ENCODE results near the gene OTC. TPM values are rescaled to one million over a fixed set of nuclear protein-coding genes. Genes with fewer than 3 reads are reported as not detected.

Gene OTC
- total and polyA plus RNA-seq, 2 donors from 2014 or later = not detected

- H3K36me3 ChIP-seq (ENCODE audit: control insufficient read depth in 2 of 3, insufficient read depth in 3 of 3, low read length in 3 of 3) = no peaks in the 10 kb centered on the region
- no peaks in the 10 kb centered on the region for H3K4me1 ChIP-seq (ENCODE audit: control insufficient read depth in 2 of 3, insufficient read depth in 2 of 3, low read depth in 1 of 3, low read length in 3 of 3)
- H3K9me3 ChIP-seq (ENCODE audit: control insufficient read depth in 2 of 3, insufficient read depth in 1 of 3, low read length in 3 of 3) = no peaks in the 10 kb centered on the region
- no peak overlapping the region for H3K9ac ChIP-seq (ENCODE audit: low read length in 3 of 3)
- H3K27me3 ChIP-seq (ENCODE audit: control insufficient read depth, insufficient read depth, low read length) = no peaks in the 10 kb centered on the region
- FAIRE-seq (no peak), DNase-seq (no peak)
- H3K4me3 ChIP-seq (ENCODE audit: low read length in 3 of 3) = no peak overlapping the region
- intact Hi-C loops (cut with DNase I) = no loop called here
- no peak for TF ChIP-seq CTCF (IDR thresholded peaks at IDR 0.05; ENCODE audit: borderline replicate concordance, extremely low read depth, insufficient read depth)
- no peak overlapping the region for H3K27ac ChIP-seq (ENCODE audit: low read depth in 2 of 2, low read length in 2 of 2)
Observed at GRCh38 chrX:38435130-38435529, 82.7 kb downstream of the OTC start.

- Histone ChIP-seq H3K4me1 (ENCODE audit: control insufficient read depth in 2 of 3, insufficient read depth in 2 of 3, low read depth in 1 of 3, low read length in 3 of 3) (no peaks in the 10 kb centered on the region), H3K4me3 (ENCODE audit: low read length in 3 of 3) (no peak overlapping the region), H3K27me3 (ENCODE audit: control insufficient read depth, insufficient read depth, low read length) (no peaks in the 10 kb centered on the region), H3K9ac (ENCODE audit: low read length in 3 of 3) (no peak overlapping the region), H3K27ac (ENCODE audit: low read depth in 2 of 2, low read length in 2 of 2) (no peak overlapping the region), H3K36me3 (ENCODE audit: control insufficient read depth in 2 of 3, insufficient read depth in 3 of 3, low read length in 3 of 3) (no peaks in the 10 kb centered on the region), H3K9me3 (ENCODE audit: control insufficient read depth in 2 of 3, insufficient read depth in 1 of 3, low read length in 3 of 3) (no peaks in the 10 kb centered on the region)
- FAIRE-seq (no peak), DNase-seq (no peak)
- intact Hi-C loops (cut with DNase I) = no loop called here
- no peak for TF ChIP-seq CTCF (IDR thresholded peaks at IDR 0.05; ENCODE audit: borderline replicate concordance, extremely low read depth, insufficient read depth)
Observed at GRCh38 chrX:38437093-38437492, 84.7 kb downstream of the OTC start.

- H3K9me3 ChIP-seq (ENCODE audit: control insufficient read depth in 2 of 3, insufficient read depth in 1 of 3, low read length in 3 of 3) = no peaks in the 10 kb centered on the region
- no peak overlapping the region for H3K4me3 ChIP-seq (ENCODE audit: low read length in 3 of 3)
- DNase-seq (no peak), FAIRE-seq (no peak)
- H3K27me3 ChIP-seq (ENCODE audit: control insufficient read depth, insufficient read depth, low read length) = no peaks in the 10 kb centered on the region
- intact Hi-C loops (cut with DNase I) = no loop called here
- no peak overlapping the region for H3K9ac ChIP-seq (ENCODE audit: low read length in 3 of 3)
- H3K4me1 ChIP-seq (ENCODE audit: control insufficient read depth in 2 of 3, insufficient read depth in 2 of 3, low read depth in 1 of 3, low read length in 3 of 3) = no peaks in the 10 kb centered on the region
- H3K27ac ChIP-seq (ENCODE audit: low read depth in 2 of 2, low read length in 2 of 2) = no peak overlapping the region
- TF ChIP-seq CTCF (IDR thresholded peaks at IDR 0.05; ENCODE audit: borderline replicate concordance, extremely low read depth, insufficient read depth) = no peak
- H3K36me3 ChIP-seq (ENCODE audit: control insufficient read depth in 2 of 3, insufficient read depth in 3 of 3, low read length in 3 of 3) = no peaks in the 10 kb centered on the region
Observed at GRCh38 chrX:38438321-38438720, 85.9 kb downstream of the OTC start.

GRCh38 chrX:38452603-38453002 lies 100.2 kb downstream of the OTC start:
- FAIRE-seq (no peak), DNase-seq (no peak)
- Histone ChIP-seq H3K27me3 (ENCODE audit: control insufficient read depth, insufficient read depth, low read length) (no peaks in the 10 kb centered on the region), H3K9me3 (ENCODE audit: control insufficient read depth in 2 of 3, insufficient read depth in 1 of 3, low read length in 3 of 3) (no peaks in the 10 kb centered on the region), H3K36me3 (ENCODE audit: control insufficient read depth in 2 of 3, insufficient read depth in 3 of 3, low read length in 3 of 3) (no peaks in the 10 kb centered on the region), H3K9ac (ENCODE audit: low read length in 3 of 3) (no peak overlapping the region), H3K4me3 (ENCODE audit: low read length in 3 of 3) (no peak overlapping the region), H3K4me1 (ENCODE audit: control insufficient read depth in 2 of 3, insufficient read depth in 2 of 3, low read depth in 1 of 3, low read length in 3 of 3) (no peaks in the 10 kb centered on the region), H3K27ac (ENCODE audit: low read depth in 2 of 2, low read length in 2 of 2) (no peak overlapping the region)
- intact Hi-C loops (cut with DNase I) = no loop called here
- TF ChIP-seq CTCF (IDR thresholded peaks at IDR 0.05; ENCODE audit: borderline replicate concordance, extremely low read depth, insufficient read depth) = no peak
